Iris pigment epithelial cell (primary cell): ENCODE data around the gene MAEA.

ENCODE experiments used
- DNase-seq: peaks from one replicate; pipeline ENCODE4 v3.0.0-alpha.2; 2011; ENCODE audit warnings: low read depth

MAEA gene

GRCh38 chr4:1300466-1301455, 11.1 kb downstream of the MAEA start:
- DNase-seq, result peak; percentile 95

- DNase-seq, result no peak
These were observed 12.5 kb downstream of the MAEA start for GRCh38 chr4:1302159-1302558.

GRCh38 chr4:1305261-1305711, 15.6 kb downstream of the MAEA start:
- no peak for DNase-seq

- DNase-seq, result no peak
These were observed 16.2 kb downstream of the MAEA start for GRCh38 chr4:1305781-1306455.

GRCh38 chr4:1307951-1308735, 18.5 kb downstream of the MAEA start:
- DNase-seq, result no peak

GRCh38 chr4:1309261-1310010, 19.7 kb downstream of the MAEA start:
- DNase-seq, result peak; percentile 98

- peak; percentile 45 for DNase-seq
These were observed 20.5 kb downstream of the MAEA start for GRCh38 chr4:1310031-1310795.

- no peak for DNase-seq
These were observed 21.3 kb downstream of the MAEA start for GRCh38 chr4:1310796-1311631.

- no peak for DNase-seq
These were observed 23.3 kb downstream of the MAEA start for GRCh38 chr4:1312821-1313640.

GRCh38 chr4:1315306-1315705, 25.6 kb downstream of the MAEA start:
- no peak for DNase-seq

- DNase-seq, result no peak
These were observed 26.3 kb downstream of the MAEA start for GRCh38 chr4:1315836-1316536.

- no peak for DNase-seq
These were observed 27.0 kb downstream of the MAEA start for GRCh38 chr4:1316537-1317168.

- no peak for DNase-seq
These were observed 27.7 kb downstream of the MAEA start for GRCh38 chr4:1317177-1318045.

- DNase-seq, result no peak
These were observed 28.3 kb downstream of the MAEA start for GRCh38 chr4:1318046-1318375.

GRCh38 chr4:1318488-1319213, 29.0 kb downstream of the MAEA start:
- DNase-seq, result no peak

GRCh38 chr4:1321486-1321885, 31.8 kb downstream of the MAEA start:
- DNase-seq, result no peak
